Adipocyte (in vitro differentiated cells): ENCODE results near the gene WDR4.
"Not testable (repeated sequence)": the region's sequence is repeated elsewhere in the genome, so short reads cannot be mapped to it uniquely, and the experiment has no call there.

ENCODE experiments used
- DNase-seq: peaks from one replicate; pipeline ENCODE4 v3.0.0-alpha.2; 2015; ENCODE audit warnings: low read depth
- H3K27me3 ChIP-seq: replicated peaks from 2 replicates; pipeline ENCODE4 v1.7.0; 2013; ENCODE audit warnings: mild to moderate bottlenecking, low read length, moderate library complexity; ENCODE audit not compliant: control insufficient read depth, insufficient read depth
- H3K36me3 ChIP-seq: 2 replicates; pipeline ENCODE4 v1.7.0; 2013; ENCODE audit warnings: low read length, mild to moderate bottlenecking, moderate library complexity; ENCODE audit not compliant: control insufficient read depth, insufficient read depth, severe bottlenecking
- H3K4me1 ChIP-seq: 2 replicates; pipeline ENCODE4 v1.7.0; 2013; ENCODE audit warnings: mild to moderate bottlenecking, low read length, moderate library complexity; ENCODE audit not compliant: control insufficient read depth, insufficient read depth
- H3K4me3 ChIP-seq: 2 replicates; pipeline ENCODE4 v1.7.0; 2013; ENCODE audit warnings: mild to moderate bottlenecking, low read length, moderate library complexity
- H3K9ac ChIP-seq: 2 replicates; pipeline ENCODE4 v1.7.0; 2013; ENCODE audit warnings: mild to moderate bottlenecking, low read length, moderate library complexity
- H3K9me3 ChIP-seq: 2 replicates; pipeline ENCODE4 v1.7.0; 2013; ENCODE audit warnings: mild to moderate bottlenecking, low read length, moderate library complexity; ENCODE audit not compliant: control insufficient read depth

The WDR4 gene

GRCh38 chr21:42843056-42843455, 36.3 kb downstream of the WDR4 start:
- Histone ChIP-seq H3K4me3 (no peak overlapping the region), H3K4me1 (peaks cover 13% of the 10 kb centered on the region), H3K9ac (no peak overlapping the region), H3K9me3 (no peaks in the 10 kb centered on the region), H3K27me3 (no peaks in the 10 kb centered on the region), H3K36me3 (peaks cover 58% of the 10 kb centered on the region)
- no peak for DNase-seq

- Histone ChIP-seq H3K36me3 (peaks cover 49% of the 10 kb centered on the region), H3K4me1 (peaks cover 13% of the 10 kb centered on the region)
- not testable (repeated sequence) for H3K4me3 ChIP-seq, H3K9me3 ChIP-seq, H3K9ac ChIP-seq, DNase-seq, H3K27me3 ChIP-seq
Observed at GRCh38 chr21:42841916-42842655, 37.3 kb downstream of the WDR4 start.

DNA sequence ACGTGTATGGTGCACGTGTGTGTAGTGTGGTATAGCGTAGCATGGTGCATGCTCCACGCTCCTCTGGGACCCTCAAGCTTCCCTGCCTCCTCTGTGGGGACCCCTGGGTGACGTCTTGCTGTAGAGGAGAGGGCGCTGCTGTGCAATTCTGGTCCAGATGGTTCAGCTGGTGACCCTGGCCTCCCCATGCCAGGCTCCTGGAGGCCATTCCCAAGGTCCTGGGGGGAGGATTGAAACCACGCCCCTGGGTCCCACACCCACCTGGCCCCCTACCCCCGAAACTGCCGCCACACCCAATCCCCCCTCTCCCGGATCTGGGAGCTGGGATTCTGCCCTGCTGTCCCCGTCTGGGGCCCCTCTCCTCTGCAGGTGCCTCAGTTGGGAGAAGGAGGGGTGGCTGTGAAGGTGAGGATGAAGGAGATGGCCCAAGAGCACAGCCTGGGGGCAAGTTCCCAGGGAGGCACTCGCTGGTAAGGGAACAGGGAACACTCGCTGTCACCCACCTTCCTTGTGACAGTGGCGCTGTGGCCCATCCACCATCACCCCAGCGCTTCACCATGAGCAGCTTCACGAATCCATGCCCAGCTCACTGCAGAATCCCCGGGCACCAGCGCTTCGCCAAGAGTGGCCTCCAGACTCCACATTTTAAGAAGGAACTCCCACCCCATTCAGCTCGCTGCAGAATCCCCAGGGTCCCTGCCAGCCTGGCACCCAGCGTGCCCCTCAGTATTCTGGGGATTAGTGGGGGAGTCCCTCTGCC, 38.0 kb downstream of the WDR4 start:
- no peaks in the 10 kb centered on the region for H3K27me3 ChIP-seq
- peaks cover 46% of the 10 kb centered on the region for H3K36me3 ChIP-seq
- peaks cover 13% of the 10 kb centered on the region for H3K4me1 ChIP-seq
- H3K9me3 ChIP-seq = no peaks in the 10 kb centered on the region
- no peak overlapping the region for H3K9ac ChIP-seq
- DNase-seq = no peak
- no peak overlapping the region for H3K4me3 ChIP-seq

DNA sequence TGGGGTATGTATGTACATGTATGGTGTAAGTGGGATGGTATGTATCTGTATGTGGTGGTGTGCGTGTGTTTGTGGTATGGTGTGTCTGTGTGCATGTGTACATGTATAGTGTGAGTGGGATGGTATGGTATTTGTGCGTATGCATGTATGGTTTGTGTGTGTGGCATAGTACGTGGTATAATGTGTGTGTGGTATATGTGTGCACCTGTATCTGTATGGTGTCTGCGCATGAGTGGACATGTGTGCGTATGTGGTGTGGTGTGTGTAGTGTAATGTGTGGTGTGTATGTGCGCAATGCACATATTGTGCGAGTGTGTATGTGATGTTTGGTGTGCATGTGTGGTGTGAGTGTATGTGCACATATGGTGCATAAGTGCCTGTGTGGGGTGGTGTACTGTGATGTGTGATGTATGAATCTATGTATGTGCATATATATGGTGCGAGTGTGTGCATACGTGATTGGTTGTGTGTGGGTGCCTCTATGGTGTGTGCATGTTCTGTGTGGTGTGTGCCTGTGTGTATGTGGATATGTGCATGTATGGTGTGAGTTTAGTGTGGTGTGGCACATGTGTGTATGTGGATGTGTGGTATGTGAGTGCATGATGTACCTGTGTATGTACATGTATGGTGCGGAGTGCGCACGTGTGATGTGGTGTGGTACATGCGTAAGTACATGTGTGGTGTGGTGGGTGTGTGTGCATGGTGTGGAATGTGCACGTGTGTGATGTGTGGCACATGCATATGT, 38.8 kb downstream of the WDR4 start:
- no peak for DNase-seq
- peaks cover 38% of the 10 kb centered on the region for H3K36me3 ChIP-seq

GRCh38 chr21:42839271-42840231, 39.8 kb downstream of the WDR4 start:
- H3K36me3 ChIP-seq = peaks cover 35% of the 10 kb centered on the region
- peaks cover 3% of the 10 kb centered on the region for H3K4me1 ChIP-seq
- no peak overlapping the region for H3K4me3 ChIP-seq
- no peaks in the 10 kb centered on the region for H3K9me3 ChIP-seq
- no peaks in the 10 kb centered on the region for H3K27me3 ChIP-seq
- DNase-seq = no peak
- H3K9ac ChIP-seq = no peak overlapping the region

More for the DNA sequence above, 38.8 kb downstream of the WDR4 start:
- Histone ChIP-seq H3K9me3 (no peaks in the 10 kb centered on the region), H3K9ac (no peak overlapping the region), H3K4me3 (no peak overlapping the region), H3K4me1 (peaks cover 11% of the 10 kb centered on the region), H3K27me3 (no peaks in the 10 kb centered on the region)

- H3K4me1 ChIP-seq, H3K27me3 ChIP-seq, H3K4me3 ChIP-seq, DNase-seq, H3K9ac ChIP-seq, H3K9me3 ChIP-seq: not testable (repeated sequence)
- H3K36me3 ChIP-seq = peaks cover 35% of the 10 kb centered on the region
Observed at GRCh38 chr21:42838212-42838690, 41.1 kb downstream of the WDR4 start.

DNA sequence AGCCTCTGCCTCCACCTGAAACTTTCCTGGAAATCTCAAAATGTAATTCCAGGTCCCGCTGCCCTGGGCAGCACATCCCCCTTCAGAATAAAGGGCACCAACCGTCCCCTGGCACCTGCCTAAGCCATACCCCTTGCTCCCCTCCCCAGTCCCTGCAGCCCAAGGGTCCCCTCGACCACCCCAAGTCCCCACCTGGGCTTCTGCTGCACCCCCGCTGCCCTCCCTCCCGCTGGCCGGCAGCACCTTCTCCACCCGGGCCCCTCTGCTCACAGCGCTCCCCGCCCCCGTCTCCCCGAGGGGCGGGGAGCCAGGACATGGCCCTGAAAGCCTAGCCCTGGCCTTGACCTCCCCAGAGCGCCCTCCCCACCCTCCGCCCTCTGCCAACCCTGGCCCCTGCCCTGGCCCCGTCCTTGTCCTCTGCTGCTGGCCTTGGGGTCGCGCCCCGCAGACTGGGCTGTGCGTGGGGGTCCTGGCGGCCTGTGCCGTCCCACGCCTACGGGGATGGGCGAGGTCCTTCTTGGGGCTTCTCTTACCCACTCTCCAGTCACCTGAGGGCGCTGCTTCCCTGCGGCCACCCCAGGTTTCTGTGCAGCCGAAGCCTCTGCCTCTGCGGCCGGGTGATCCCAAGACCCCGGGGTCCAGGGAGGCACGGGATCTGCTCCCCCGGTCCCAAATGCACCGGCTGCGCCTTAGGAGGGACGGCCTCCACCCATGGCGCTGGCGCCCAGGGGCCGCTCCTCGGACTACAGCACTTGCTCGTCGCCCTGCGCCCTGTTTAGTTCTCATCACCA, 41.7 kb downstream of the WDR4 start:
- peaks cover 29% of the 10 kb centered on the region for H3K36me3 ChIP-seq
- H3K4me3 ChIP-seq = no peak overlapping the region
- no peaks in the 10 kb centered on the region for H3K27me3 ChIP-seq
- no peak overlapping the region for H3K9ac ChIP-seq
- DNase-seq = no peak
- H3K9me3 ChIP-seq = no peaks in the 10 kb centered on the region
- peaks cover 9% of the 10 kb centered on the region for H3K4me1 ChIP-seq

- H3K36me3 ChIP-seq = peaks cover 23% of the 10 kb centered on the region
- peaks cover 10% of the 10 kb centered on the region for H3K4me1 ChIP-seq
- no peak overlapping the region for H3K4me3 ChIP-seq
- no peaks in the 10 kb centered on the region for H3K9me3 ChIP-seq
- no peaks in the 10 kb centered on the region for H3K27me3 ChIP-seq
- DNase-seq = no peak
- H3K9ac ChIP-seq = no peak overlapping the region
Observed at GRCh38 chr21:42836767-42837301, 42.5 kb downstream of the WDR4 start.

- DNase-seq = no peak
- Histone ChIP-seq H3K4me1 (peaks cover 10% of the 10 kb centered on the region), H3K9me3 (no peaks in the 10 kb centered on the region), H3K4me3 (no peak overlapping the region), H3K27me3 (no peaks in the 10 kb centered on the region), H3K9ac (no peak overlapping the region), H3K36me3 (peaks cover 21% of the 10 kb centered on the region)
Observed at GRCh38 chr21:42836402-42836666, 43.0 kb downstream of the WDR4 start.
